HG02571 (cell line): Measurements from ENCODE around the gene PFN1.

Experiments used
- ATAC-seq: cut with Tn5 transposase; IDR thresholded peaks from one replicate; pipeline ENCODE4 v1.9.1; 2021; ENCODE audit warnings: mild to moderate bottlenecking, moderate library complexity; ENCODE audit not compliant: unreplicated experiment

The PFN1 gene

GRCh38 chr17:4897785-4898184 lies 50.5 kb downstream of the PFN1 start:
- no peak for ATAC-seq

GRCh38 chr17:4897198-4897687 lies 51.1 kb downstream of the PFN1 start:
- no peak for ATAC-seq

GRCh38 chr17:4896332-4897197 lies 51.8 kb downstream of the PFN1 start:
- no peak for ATAC-seq

GRCh38 chr17:4895657-4896331 lies 52.5 kb downstream of the PFN1 start:
- no peak for ATAC-seq
